ENCODE results near the gene COQ8A.

- no peak for TF ChIP-seq RAD21 (IDR thresholded peaks at IDR 0.05; ENCODE audit: low read length)
- no peak for TF ChIP-seq CTCF (IDR thresholded peaks at IDR 0.05)
- no peak for TF ChIP-seq MEF2A (IDR thresholded peaks at IDR 0.05; ENCODE audit: borderline replicate concordance, low read depth)
- TF ChIP-seq EP300 (IDR thresholded peaks at IDR 0.05; ENCODE audit: borderline replicate concordance in 1 of 2, low read depth in 1 of 2, low read length in 1 of 2): no peak
- TF ChIP-seq POLR2AphosphoS5 (IDR thresholded peaks at IDR 0.05; ENCODE audit: low read depth, low read length): no peak
- TF ChIP-seq TAF1 (IDR thresholded peaks at IDR 0.05; ENCODE audit: borderline replicate concordance, low read depth, low read length): no peak
- no peak for TF ChIP-seq SMC3 (IDR thresholded peaks at IDR 0.05; ENCODE audit: low read depth, low read length)
- TF ChIP-seq NFIC (IDR thresholded peaks at IDR 0.05; ENCODE audit: borderline replicate concordance): no peak
- TF ChIP-seq USF2 (IDR thresholded peaks at IDR 0.05; ENCODE audit: borderline replicate concordance, low read depth, low read length): no peak
- no peak for TF ChIP-seq MXI1 (IDR thresholded peaks at IDR 0.05; ENCODE audit: low read depth, low read length)
- no peak for TF ChIP-seq CHD2 (IDR thresholded peaks at IDR 0.05; ENCODE audit: low read length, partially characterized antibody)
- no peak for TF ChIP-seq YY1 (IDR thresholded peaks at IDR 0.05; ENCODE audit: low read depth)
- no peak for TF ChIP-seq GATA2 (CRISPR knock-in tag; IDR thresholded peaks at IDR 0.05)
These were observed 3.1 kb downstream of the COQ8A start for GRCh38 chr1:226943156-226943555.
